Subcutaneous abdominal adipose tissue (tissue), 5 donors: ENCODE data around the gene ZNF146.
"Not testable (repeated sequence)": the region's sequence is repeated elsewhere in the genome, so short reads cannot be mapped to it uniquely, and the experiment has no call there.

Experiments
- H3K27ac ChIP-seq: one replicate; pipeline ENCODE4 v1.7.0; 2013; ENCODE audit warnings: low read depth, mild to moderate bottlenecking, inconsistent platforms, low read length, moderate library complexity
- H3K27me3 ChIP-seq, 5 donors: one replicate each; pipeline ENCODE4 v1.7.0; 2013; ENCODE audit warnings: low read length in 5 of 5, inconsistent platforms in 1 of 5; ENCODE audit not compliant: control insufficient read depth in 5 of 5, insufficient read depth in 4 of 5
- H3K36me3 ChIP-seq, 5 donors: one replicate each; pipeline ENCODE4 v1.7.0; 2013; ENCODE audit warnings: low read length in 5 of 5; ENCODE audit not compliant: control insufficient read depth in 5 of 5, insufficient read depth in 5 of 5
- H3K4me1 ChIP-seq, 5 donors: one replicate each; pipeline ENCODE4 v1.7.0; 2013; ENCODE audit warnings: low read length in 5 of 5, mild to moderate bottlenecking in 3 of 5, moderate library complexity in 1 of 5; ENCODE audit not compliant: control insufficient read depth in 5 of 5, insufficient read depth in 5 of 5
- H3K4me3 ChIP-seq, 5 donors: one replicate each; pipeline ENCODE4 v1.7.0; 2013; ENCODE audit warnings: low read length in 5 of 5, low read depth in 1 of 5
- H3K9ac ChIP-seq, 5 donors: one replicate each; pipeline ENCODE4 v1.7.0; 2013; ENCODE audit warnings: low read length in 5 of 5, mild to moderate bottlenecking in 4 of 5, moderate library complexity in 3 of 5
- H3K9me3 ChIP-seq, 5 donors: one replicate each; pipeline ENCODE4 v1.7.0; 2013; ENCODE audit warnings: low read length in 5 of 5; ENCODE audit not compliant: control insufficient read depth in 5 of 5
- donor health status: healthy.
- donor health status: healthy.
- donor health status: healthy.
- donor health status: healthy.
- donor health status: healthy.

The ZNF146 gene

GRCh38 chr19:36267061-36267845 lies 52.3 kb downstream of the ZNF146 start:
- H3K27ac ChIP-seq: no peak overlapping the region
- H3K36me3 ChIP-seq: no peaks in the 10 kb centered on the region
- no peaks in the 10 kb centered on the region for H3K27me3 ChIP-seq
- no peaks in the 10 kb centered on the region for H3K4me1 ChIP-seq
- no peak overlapping the region for H3K9ac ChIP-seq
- no peak overlapping the region for H3K4me3 ChIP-seq
- H3K9me3 ChIP-seq: peaks cover 0 to 8% (median 6%) of the 10 kb centered on the region in 5 donors

- H3K4me3 ChIP-seq, H3K4me1 ChIP-seq, H3K9ac ChIP-seq, H3K27me3 ChIP-seq, H3K9me3 ChIP-seq, H3K27ac ChIP-seq, H3K36me3 ChIP-seq: not testable (repeated sequence)
Observed at GRCh38 chr19:36268081-36268480, 53.2 kb downstream of the ZNF146 start.

- H3K4me1 ChIP-seq, H3K27ac ChIP-seq, H3K27me3 ChIP-seq, H3K9me3 ChIP-seq, H3K36me3 ChIP-seq, H3K9ac ChIP-seq, H3K4me3 ChIP-seq: not testable (repeated sequence)
Observed at GRCh38 chr19:36268591-36268990, 53.7 kb downstream of the ZNF146 start.

GRCh38 chr19:36269295-36269694 lies 54.4 kb downstream of the ZNF146 start:
- H3K9ac ChIP-seq, H3K27ac ChIP-seq, H3K4me3 ChIP-seq, H3K4me1 ChIP-seq, H3K27me3 ChIP-seq, H3K36me3 ChIP-seq, H3K9me3 ChIP-seq: not testable (repeated sequence)
